ENCODE data around the gene EMID1. TPM values are rescaled to one million over a fixed set of nuclear protein-coding genes. Genes with fewer than 3 reads are reported as not detected.

Gene EMID1
- total RNA-seq, 4 donors from 2014 or later: 0.68 to 53.9 (median 1.9) TPM; not detected in 1

GRCh38 chr22:29215012-29215860 is 9.5 kb downstream of the EMID1 start:
- intact Hi-C loops (cut with DNase I; ENCODE audit: low total_unique reads): no loop called here
- WGBS, 2 donors (ENCODE audit: low coverage in 1 of 2): 83% methylated on average over 14 of the region's 14 CpGs; no CpG with 5 or more reads in 1 of the 2 donors
- no peaks in the 10 kb centered on the region for H3K27me3 ChIP-seq
- no peak for DNase-seq
- no peaks in the 10 kb centered on the region for H3K9me3 ChIP-seq
- no peak overlapping the region for H3K27ac ChIP-seq
- no peak overlapping the region for H3K4me3 ChIP-seq
- in situ Hi-C loops (cut with MboI; ENCODE audit: low pct_ligation_motif_present in 1 of 4, low pct_unique_long_range_greater_than_20kb in 1 of 4, low sequenced_read_pairs in 3 of 4): no loop called here
- H3K4me1 ChIP-seq: no peaks in the 10 kb centered on the region
- TF ChIP-seq POLR2AphosphoS5 (IDR thresholded peaks at IDR 0.05) (no peak), EP300 (IDR thresholded peaks at IDR 0.05; ENCODE audit: low read depth) (no peak), POLR2A (IDR thresholded peaks at IDR 0.05) (no peak), CTCF (IDR thresholded peaks at IDR 0.05) (no peak)
- H3K36me3 ChIP-seq: no peaks in the 10 kb centered on the region

- intact Hi-C loops (cut with DNase I; ENCODE audit: low total_unique reads): no loop called here
- Histone ChIP-seq H3K27ac (no peak overlapping the region), H3K4me1 (no peaks in the 10 kb centered on the region), H3K9me3 (no peaks in the 10 kb centered on the region), H3K4me3 (no peak overlapping the region), H3K36me3 (no peaks in the 10 kb centered on the region), H3K27me3 (no peaks in the 10 kb centered on the region)
- TF ChIP-seq CTCF (IDR thresholded peaks at IDR 0.05) (no peak), POLR2A (IDR thresholded peaks at IDR 0.05) (no peak), EP300 (IDR thresholded peaks at IDR 0.05; ENCODE audit: low read depth) (no peak), POLR2AphosphoS5 (IDR thresholded peaks at IDR 0.05) (no peak)
- WGBS, 2 donors (ENCODE audit: low coverage in 1 of 2): 83% methylated on average over 12 of the region's 14 CpGs; no CpG with 5 or more reads in 1 of the 2 donors
- in situ Hi-C loops (cut with MboI; ENCODE audit: low pct_ligation_motif_present in 1 of 4, low pct_unique_long_range_greater_than_20kb in 1 of 4, low sequenced_read_pairs in 3 of 4): no loop called here
- no peak for DNase-seq
Observed at GRCh38 chr22:29216011-29216872, 10.5 kb downstream of the EMID1 start.

GRCh38 chr22:29216873-29217666 is 11.4 kb downstream of the EMID1 start:
- no peak for DNase-seq

More at GRCh38 chr22:29216873-29217666, 11.4 kb downstream of the EMID1 start:
- H3K27me3 ChIP-seq: no peaks in the 10 kb centered on the region
- H3K9me3 ChIP-seq: no peaks in the 10 kb centered on the region
- no peaks in the 10 kb centered on the region for H3K4me1 ChIP-seq
- H3K36me3 ChIP-seq: no peaks in the 10 kb centered on the region
- intact Hi-C loops (cut with DNase I; ENCODE audit: low total_unique reads) (no loop called here), in situ Hi-C loops (cut with MboI; ENCODE audit: low pct_ligation_motif_present in 1 of 4, low pct_unique_long_range_greater_than_20kb in 1 of 4, low sequenced_read_pairs in 3 of 4) (no loop called here)
- 76 to 83% methylated on average over 2 to 14 of the region's 14 CpGs for WGBS, 2 donors (ENCODE audit: low coverage in 1 of 2)
- no peak overlapping the region for H3K27ac ChIP-seq
- H3K4me3 ChIP-seq: no peak overlapping the region
- TF ChIP-seq EP300 (IDR thresholded peaks at IDR 0.05; ENCODE audit: low read depth) (no peak), POLR2AphosphoS5 (IDR thresholded peaks at IDR 0.05) (no peak), POLR2A (IDR thresholded peaks at IDR 0.05) (no peak), CTCF (IDR thresholded peaks at IDR 0.05) (no peak)
